Hepatocyte (in vitro differentiated cells): ENCODE measurements around the gene CPNE4. TPM values are rescaled to one million over a fixed set of nuclear protein-coding genes. Genes with fewer than 3 reads are reported as not detected.

ENCODE experiments used
- DNase-seq: peaks from one replicate; pipeline ENCODE4 v3.0.0-alpha.2; 2016; ENCODE audit warnings: low spot score
- H2AFZ ChIP-seq: fragments of 200-600 bp; sonication (generic); 2 replicates; pipeline ENCODE4 v1.6.0; 2016; ENCODE audit warnings: antibody characterized with exemption, mild to moderate bottlenecking
- H3K27ac ChIP-seq: fragments of 200-600 bp; sonication (generic); 2 replicates; pipeline ENCODE4 v1.5.1; 2016; ENCODE audit warnings: mild to moderate bottlenecking
- H3K27me3 ChIP-seq: fragments of 200-600 bp; sonication (generic); 2 replicates; pipeline ENCODE4 v1.6.1; 2016
- H3K36me3 ChIP-seq: fragments of 200-600 bp; sonication (generic); replicated peaks from 2 replicates; pipeline ENCODE4 v1.5.1; 2016; ENCODE audit warnings: low read depth; ENCODE audit not compliant: insufficient read depth
- H3K4me1 ChIP-seq: fragments of 200-600 bp; sonication (generic); 2 replicates; pipeline ENCODE4 v1.5.1; 2016; ENCODE audit warnings: mild to moderate bottlenecking, moderate library complexity; ENCODE audit not compliant: insufficient read depth
- H3K4me2 ChIP-seq: fragments of 200-600 bp; sonication (generic); 2 replicates; pipeline ENCODE4 v1.6.0; 2016
- H3K4me3 ChIP-seq: fragments of 200-600 bp; sonication (generic); 2 replicates; pipeline ENCODE4 v1.5.1; 2016; ENCODE audit warnings: mild to moderate bottlenecking
- H3K79me2 ChIP-seq: fragments of 200-600 bp; sonication (generic); 2 replicates; pipeline ENCODE4 v1.6.0; 2017; ENCODE audit warnings: mild to moderate bottlenecking
- H3K9me2 ChIP-seq: fragments of 200-600 bp; sonication (generic); replicated peaks from 2 replicates; pipeline ENCODE4 v1.6.0; 2017; ENCODE audit warnings: mild to moderate bottlenecking; ENCODE audit not compliant: insufficient read depth
- H3K9me3 ChIP-seq: fragments of 200-600 bp; sonication (generic); 2 replicates; pipeline ENCODE4 v1.5.1; 2016; ENCODE audit warnings: low read depth, mild to moderate bottlenecking
- H4K20me1 ChIP-seq: fragments of 200-600 bp; sonication (generic); 2 replicates; pipeline ENCODE4 v1.6.0; 2016; ENCODE audit warnings: mild to moderate bottlenecking; ENCODE audit not compliant: insufficient read depth, poor library complexity, severe bottlenecking
- CTCF ChIP-seq: fragments of 200-600 bp; sonication (generic); IDR thresholded peaks from 2 replicates; pipeline ENCODE4 v1.5.1; 2016; ENCODE audit warnings: antibody characterized with exemption, mild to moderate bottlenecking; ENCODE audit not compliant: poor library complexity
- EZH2 ChIP-seq: fragments of 200-600 bp; sonication (generic); IDR thresholded peaks from 2 replicates; pipeline ENCODE4 v1.6.1; 2016; ENCODE audit warnings: antibody characterized with exemption, mild to moderate bottlenecking, borderline replicate concordance
- EZH2phosphoT487 ChIP-seq: fragments of 200-600 bp; sonication (generic); IDR thresholded peaks from one replicate; pipeline ENCODE4 v1.6.1; 2018; ENCODE audit warnings: antibody characterized with exemption, mild to moderate bottlenecking, low read depth, moderate library complexity; ENCODE audit not compliant: unreplicated experiment, severe bottlenecking
- WGBS: methylation state at CpG from one replicate; pipeline ENCODE4 v1.1.6; 2016; ENCODE audit warnings: low lambda C conversion rate; ENCODE audit errors: missing lambda C conversion rate; 5-methylcytosine and 5-hydroxymethylcytosine counted together
- polyA plus RNA-seq: library from polyadenylated mRNA; unstranded; fragments of >200 nt; fragmentation: Nextera tagmentation; extraction: Ambion mirVana; gene quantifications from 2 replicates; pipeline ENCODE4 v1.2.1, GENCODE V29; 2016
- total RNA-seq: library from RNA; depleted of rRNA; stranded (reverse); fragments of >200 nt; gene quantifications from 2 replicates; pipeline ENCODE4 v1.2.3, GENCODE V29; 2014

Gene CPNE4
- total and polyA plus RNA-seq, 2 experiments from 2014 or later, result 0.37 to 0.52 TPM

GRCh38 chr3:132042681-132043080 is 7.9 kb upstream of the CPNE4 start:
- Histone ChIP-seq H2AFZ (no peak overlapping the region), H3K9me3 (no peaks in the 10 kb centered on the region), H4K20me1 (no peaks in the 10 kb centered on the region), H3K79me2 (no peaks in the 10 kb centered on the region), H3K27me3 (peaks cover under 1% of the 10 kb centered on the region), H3K27ac (no peak overlapping the region), H3K4me2 (no peak overlapping the region), H3K9me2 (no peaks in the 10 kb centered on the region), H3K4me1 (no peaks in the 10 kb centered on the region), H3K36me3 (no peaks in the 10 kb centered on the region), H3K4me3 (no peak overlapping the region)
- DNase-seq, result no peak
- TF ChIP-seq EZH2, result no peak
- no peak for TF ChIP-seq CTCF
- TF ChIP-seq EZH2phosphoT487, result no peak

DNA sequence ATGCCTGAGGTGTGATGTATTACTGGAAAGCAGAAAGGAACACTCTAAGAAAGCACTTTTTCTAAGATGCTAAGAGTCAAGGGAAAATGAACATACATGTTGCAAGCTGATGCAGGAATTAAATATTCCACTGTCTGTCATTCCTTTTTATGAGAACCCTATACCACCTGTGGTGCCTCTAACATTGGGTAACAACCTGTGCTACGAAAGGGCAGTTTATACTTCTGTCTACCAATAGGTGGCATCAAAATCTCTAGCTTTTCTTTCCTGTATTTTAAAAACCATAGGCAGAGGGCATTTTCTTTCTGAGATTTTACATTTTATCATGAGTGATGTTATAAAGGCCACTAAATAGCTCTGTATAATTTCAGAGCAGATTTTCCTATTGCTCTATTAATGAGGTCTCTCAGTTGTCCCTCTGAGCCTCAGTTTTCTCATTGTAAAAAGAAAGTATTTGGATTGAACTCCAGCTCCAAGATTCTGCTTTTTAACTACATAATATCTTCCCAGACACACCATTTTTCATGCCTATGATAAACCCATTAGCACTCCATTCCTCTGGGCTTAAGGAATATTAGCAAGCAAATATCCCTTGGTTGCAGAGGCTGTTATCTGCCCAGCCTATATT is 3.5 kb upstream of the CPNE4 start:
- peak; percentile 48 for DNase-seq
- peak; percentile 60 for TF ChIP-seq CTCF
- TF ChIP-seq EZH2, result no peak
- Histone ChIP-seq H3K9me3 (no peaks in the 10 kb centered on the region), H4K20me1 (no peaks in the 10 kb centered on the region), H3K4me3 (no peak overlapping the region), H3K27ac (no peak overlapping the region), H3K4me2 (no peak overlapping the region), H3K4me1 (no peaks in the 10 kb centered on the region), H2AFZ (no peak overlapping the region), H3K27me3 (peaks cover 39% of the 10 kb centered on the region), H3K9me2 (no peaks in the 10 kb centered on the region), H3K36me3 (no peaks in the 10 kb centered on the region), H3K79me2 (no peaks in the 10 kb centered on the region)
- WGBS, result 0% methylated on average over 1 of the region's 1 CpG

GRCh38 chr3:132037581-132037980 is 2.8 kb upstream of the CPNE4 start:
- no peak overlapping the region for H3K4me3 ChIP-seq
- TF ChIP-seq EZH2 (no peak), EZH2phosphoT487 (no peak), CTCF (no peak)
- DNase-seq, result no peak
- WGBS, result 35% methylated on average over 3 of the region's 3 CpGs
- no peaks in the 10 kb centered on the region for H3K4me1 ChIP-seq
- no peak overlapping the region for H3K27ac ChIP-seq
- H3K79me2 ChIP-seq, result no peaks in the 10 kb centered on the region
- no peaks in the 10 kb centered on the region for H4K20me1 ChIP-seq
- H3K36me3 ChIP-seq, result no peaks in the 10 kb centered on the region
- H3K4me2 ChIP-seq, result no peak overlapping the region
- H3K9me3 ChIP-seq, result no peaks in the 10 kb centered on the region
- peaks cover 47% of the 10 kb centered on the region for H3K27me3 ChIP-seq
- no peaks in the 10 kb centered on the region for H3K9me2 ChIP-seq
- no peak overlapping the region for H2AFZ ChIP-seq

DNA sequence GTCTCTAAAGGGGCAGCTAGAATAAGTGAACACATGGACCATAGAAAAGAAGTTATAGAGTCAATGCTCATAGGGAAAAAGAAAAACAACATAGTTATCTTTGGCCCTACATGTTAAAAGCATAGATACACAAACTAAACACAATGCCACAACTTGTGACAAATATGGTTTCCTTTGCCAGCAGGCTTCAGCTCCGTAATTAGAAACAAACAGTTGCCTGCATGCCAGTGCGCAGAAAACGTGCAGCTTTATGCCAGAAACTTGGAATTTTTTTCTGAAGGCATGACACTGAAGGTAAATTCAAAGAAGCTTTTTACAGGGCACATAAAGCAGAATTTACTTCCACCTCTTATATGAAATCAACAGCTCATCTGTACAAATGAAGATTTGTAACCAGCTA is 2.2 kb upstream of the CPNE4 start:
- Histone ChIP-seq H3K36me3 (no peaks in the 10 kb centered on the region), H3K4me1 (no peaks in the 10 kb centered on the region), H3K27ac (no peak overlapping the region), H3K27me3 (peaks cover 52% of the 10 kb centered on the region), H3K9me3 (no peaks in the 10 kb centered on the region), H3K4me3 (no peak overlapping the region), H3K79me2 (no peaks in the 10 kb centered on the region), H4K20me1 (no peaks in the 10 kb centered on the region), H3K9me2 (no peaks in the 10 kb centered on the region), H3K4me2 (no peak overlapping the region), H2AFZ (no peak overlapping the region)
- no peak for TF ChIP-seq EZH2phosphoT487
- TF ChIP-seq CTCF, result no peak
- no peak for TF ChIP-seq EZH2
- no peak for DNase-seq
- WGBS, result 58% methylated on average over 3 of the region's 3 CpGs
